IMR-90 (cell line): ENCODE measurements around the gene TEK. TPM values are rescaled to one million over a fixed set of nuclear protein-coding genes. Genes with fewer than 3 reads are reported as not detected.

Experiments
- ATAC-seq: fragments of 200-7000 bp; cut with Tn5 transposase; 2 replicates; pipeline ENCODE4 v1.9.1; 2020; ENCODE audit warnings: low read depth, mild to moderate bottlenecking, moderate library complexity
- BruUV-seq: library from RNA; stranded (reverse); fragments of 400-500 nt; replicated peaks from 2 replicates; lab custom pipeline; 2021; lab: Mats Ljungman, UMichigan
- CTCF ChIA-PET: fragments of 300-600 bp; formaldehyde crosslinking; extraction: SDS; loops from one replicate; lab custom pipeline; 2021; ENCODE audit warnings: antibody characterized with exemption; lab: Yijun Ruan, JAX
- POLR2A ChIA-PET: fragments of 300-600 bp; sonication (Branson Sonifier 250); formaldehyde crosslinking; loops from one replicate; lab custom pipeline; 2022; ENCODE audit warnings: antibody characterized with exemption; ENCODE audit not compliant: unreplicated experiment; lab: Charles Lee
- DNase-seq: peaks from one replicate; pipeline ENCODE4 v3.0.0; 2013
- H2AFZ ChIP-seq: replicated peaks from 2 replicates; pipeline ENCODE3; 2013; ENCODE audit warnings: low read length, mild to moderate bottlenecking; ENCODE audit not compliant: poor library complexity
- H2AK5ac ChIP-seq: 2 replicates; pipeline ENCODE4 v1.6.1; 2013; ENCODE audit warnings: low read depth, low read length, inconsistent platforms
- H2AK9ac ChIP-seq: replicated peaks from 2 replicates; pipeline ENCODE3; 2013; ENCODE audit warnings: mild to moderate bottlenecking, low read depth, low read length, moderate library complexity; ENCODE audit not compliant: poor library complexity
- H2BK120ac ChIP-seq: 2 replicates; pipeline ENCODE4 v1.6.1; 2013; ENCODE audit warnings: low read depth, low read length, inconsistent platforms
- H2BK15ac ChIP-seq: 3 replicates; pipeline ENCODE4 v1.6.1; 2013; ENCODE audit warnings: low read depth, low read length, inconsistent platforms
- H2BK20ac ChIP-seq: 2 replicates; pipeline ENCODE4 v1.6.1; 2013; ENCODE audit warnings: low read depth, mild to moderate bottlenecking, inconsistent platforms, low read length, moderate library complexity
- H2BK5ac ChIP-seq: 2 replicates; pipeline ENCODE4 v1.6.1; 2013; ENCODE audit warnings: mild to moderate bottlenecking, low read depth, low read length, inconsistent platforms; ENCODE audit not compliant: poor library complexity, severe bottlenecking
- H3K14ac ChIP-seq: replicated peaks from 2 replicates; pipeline ENCODE4 v1.6.1; 2013; ENCODE audit warnings: low read depth, low read length, inconsistent platforms
- H3K18ac ChIP-seq: 2 replicates; pipeline ENCODE4 v1.6.1; 2013; ENCODE audit warnings: low read depth, low read length, control low read depth
- H3K23ac ChIP-seq: 2 replicates; pipeline ENCODE4 v1.6.1; 2013; ENCODE audit warnings: low read depth, low read length, inconsistent platforms
- H3K27ac ChIP-seq: 2 replicates; pipeline ENCODE4 v1.5.1; 2013; ENCODE audit warnings: mild to moderate bottlenecking, control low read depth, low read length; ENCODE audit not compliant: insufficient read depth
- H3K27me3 ChIP-seq: 2 replicates; pipeline ENCODE4 v1.6.1; 2013; ENCODE audit warnings: low read length; ENCODE audit not compliant: control insufficient read depth, insufficient read depth
- H3K36me3 ChIP-seq: 2 replicates; pipeline ENCODE4 v1.6.1; 2013; ENCODE audit warnings: low read length, mixed read lengths; ENCODE audit not compliant: control insufficient read depth, insufficient read depth
- H3K4ac ChIP-seq: 2 replicates; pipeline ENCODE4 v1.6.1; 2013; ENCODE audit warnings: low read depth, low read length, inconsistent platforms
- H3K4me1 ChIP-seq: 2 replicates; pipeline ENCODE4 v1.6.1; 2013; ENCODE audit warnings: low read length, mixed read lengths; ENCODE audit not compliant: control insufficient read depth, insufficient read depth
- H3K4me2 ChIP-seq: 2 replicates; pipeline ENCODE4 v1.6.1; 2013; ENCODE audit warnings: low read depth, mild to moderate bottlenecking, control low read depth, low read length, moderate library complexity
- H3K4me3 ChIP-seq: 2 replicates; pipeline ENCODE4 v1.5.1; 2013; ENCODE audit warnings: low read depth, mild to moderate bottlenecking, control low read depth, low read length, moderate library complexity; ENCODE audit not compliant: insufficient read depth
- H3K56ac ChIP-seq: 2 replicates; pipeline ENCODE4 v1.6.1; 2013; ENCODE audit warnings: low read length, inconsistent platforms; ENCODE audit not compliant: insufficient read depth; ENCODE audit errors: extremely low read depth
- H3K79me1 ChIP-seq, 2 experiments: 2 replicates each; pipeline ENCODE4 v1.6.1; 2013; ENCODE audit warnings: low read length in 2 of 2, inconsistent platforms in 1 of 2, low read depth in 1 of 2
- H3K9ac ChIP-seq: 2 replicates; pipeline ENCODE4 v1.6.1; 2013; ENCODE audit warnings: low read depth, low read length, control low read depth
- H3K9me1 ChIP-seq: 2 replicates; pipeline ENCODE4 v1.6.1; 2013; ENCODE audit warnings: low read length, inconsistent platforms; ENCODE audit not compliant: insufficient read depth
- H3K9me3 ChIP-seq: 2 replicates; pipeline ENCODE4 v1.6.1; 2013; ENCODE audit warnings: low read length; ENCODE audit not compliant: control insufficient read depth, insufficient read depth
- H4K20me1 ChIP-seq: 2 replicates; pipeline ENCODE4 v1.6.1; 2013; ENCODE audit warnings: low read length, inconsistent platforms; ENCODE audit not compliant: insufficient read depth
- H4K5ac ChIP-seq: 2 replicates; pipeline ENCODE4 v1.6.1; 2013; ENCODE audit warnings: mild to moderate bottlenecking, low read depth, low read length, control low read depth
- H4K8ac ChIP-seq, 2 experiments: 2 replicates each; pipeline ENCODE4 v1.6.1; 2013; ENCODE audit warnings: low read depth in 2 of 2, low read length in 2 of 2, control low read depth in 1 of 2, inconsistent platforms in 1 of 2
- H4K91ac ChIP-seq: 2 replicates; pipeline ENCODE4 v1.6.1; 2013; ENCODE audit warnings: low read depth, low read length, inconsistent platforms; ENCODE audit not compliant: insufficient read depth
- BHLHE40 ChIP-seq: fragments of 150-350 bp; IDR thresholded peaks from 2 replicates; pipeline ENCODE4 v1.6.1; 2016; ENCODE audit warnings: mild to moderate bottlenecking, low read depth, low read length
- CEBPB ChIP-seq: IDR thresholded peaks from 2 replicates; pipeline ENCODE4 v1.6.1; 2012; ENCODE audit warnings: low read depth, low read length, improper control_type of control experiment
- ELK1 ChIP-seq: fragments of 150-350 bp; IDR thresholded peaks from 2 replicates; pipeline ENCODE4 v1.6.1; 2016; ENCODE audit warnings: low read depth, mild to moderate bottlenecking, low read length, moderate library complexity, borderline replicate concordance
- FOS ChIP-seq: fragments of 150-350 bp; IDR thresholded peaks from 2 replicates; pipeline ENCODE4 v1.6.1; 2016; ENCODE audit warnings: low read depth, low read length
- MAFK ChIP-seq: IDR thresholded peaks from 2 replicates; pipeline ENCODE4 v1.6.1; 2012; ENCODE audit warnings: low read depth, low read length, improper control_type of control experiment
- MAZ ChIP-seq: IDR thresholded peaks from 2 replicates; pipeline ENCODE4 v1.6.1; 2012; ENCODE audit warnings: low read depth, mild to moderate bottlenecking, low read length, improper control_type of control experiment, moderate library complexity, borderline replicate concordance
- MXI1 ChIP-seq: IDR thresholded peaks from 2 replicates; pipeline ENCODE4 v1.6.1; 2012; ENCODE audit warnings: low read depth, mild to moderate bottlenecking, low read length, moderate library complexity, borderline replicate concordance
- NFE2L2 ChIP-seq: fragments of 150-350 bp; IDR thresholded peaks from 2 replicates; pipeline ENCODE4 v1.6.1; 2016; ENCODE audit warnings: low read depth, mild to moderate bottlenecking, low read length
- POLR2A ChIP-seq: IDR thresholded peaks from 2 replicates; pipeline ENCODE4 v1.6.1; 2012; ENCODE audit warnings: mild to moderate bottlenecking, low read depth, low read length
- RAD21 ChIP-seq: IDR thresholded peaks from 2 replicates; pipeline ENCODE4 v1.6.1; 2012; ENCODE audit warnings: low read length, improper control_type of control experiment
- RCOR1 ChIP-seq: IDR thresholded peaks from 2 replicates; pipeline ENCODE4 v1.6.1; 2012; ENCODE audit warnings: mild to moderate bottlenecking, low read length, improper control_type of control experiment; ENCODE audit not compliant: insufficient replicate concordance
- RFX5 ChIP-seq: IDR thresholded peaks from 2 replicates; pipeline ENCODE4 v1.8.0; 2012; ENCODE audit warnings: low read depth, mild to moderate bottlenecking, low read length, moderate library complexity
- SMC3 ChIP-seq: fragments of 150-350 bp; IDR thresholded peaks from 2 replicates; pipeline ENCODE4 v1.6.1; 2016; ENCODE audit warnings: low read depth, mild to moderate bottlenecking, antibody characterized with exemption, low read length, moderate library complexity
- dilution Hi-C: fragments of 300-500 bp; cut with HindIII; formaldehyde crosslinking; loops from one replicate; pipeline ENCODE4 v1.14.3; 2018; ENCODE audit warnings: low sequenced_read_pairs; ENCODE audit not compliant: unreplicated experiment
- in situ Hi-C: fragments of 300-500 bp; cut with MboI; formaldehyde crosslinking; loops from 3 replicates; pipeline ENCODE4 v1.14.3; 2019; ENCODE audit warnings: low sequenced_read_pairs, inconsistent platforms, mixed read lengths
- intact Hi-C: fragments of 100-400 bp; cut with micrococcal nuclease; formaldehyde crosslinking; loops from 2 replicates; pipeline ENCODE4 v1.10.0; 2022
- polyA plus RNA-seq, 3 experiments: library from polyadenylated mRNA; depleted of rRNA; stranded (reverse); fragments of >200 nt; gene quantifications; 2 replicates each; pipeline ENCODE4 v1.2.3, GENCODE V29; 2012; ENCODE audit warnings: low replicate concordance in 1 of 3
- total RNA-seq: library from RNA; depleted of rRNA; stranded (reverse); fragments of >200 nt; gene quantifications from 2 replicates; pipeline ENCODE4 v1.2.3, GENCODE V29; 2012
- TF ChIP-seq, protein P1 (sequence below): fragments of 150-350 bp; IDR thresholded peaks from 2 replicates; pipeline ENCODE4 v1.6.1; 2017; ENCODE audit warnings: mild to moderate bottlenecking, antibody characterized with exemption, low read length, low read depth
- TF ChIP-seq, protein P2 (sequence below): conservative IDR thresholded peaks from 2 replicates; pipeline ENCODE4 v1.5.1; 2012; ENCODE audit warnings: mild to moderate bottlenecking, low read depth, low read length, improper control_type of control experiment

TEK gene
- total and polyA plus RNA-seq, 2 of the 4 experiments (the other 2 are of a cell fraction), result 6.3 to 11.7 TPM

GRCh38 chr9:27154908-27155307 lies 45.9 kb downstream of the TEK start (continued):
- TF ChIP-seq POLR2A, result no peak

GRCh38 chr9:27157097-27157496 lies 48.1 kb downstream of the TEK start:
- Histone ChIP-seq H3K4me1 (peaks cover 4% of the 10 kb centered on the region), H2AK9ac (no peak overlapping the region), H3K9me1 (no peaks in the 10 kb centered on the region), H3K27ac (no peak overlapping the region), H2BK5ac (no peak overlapping the region), H4K5ac (no peak overlapping the region), H4K91ac (no peak overlapping the region), H3K4me2 (no peak overlapping the region), H4K8ac (no peak overlapping the region), H2BK15ac (no peak overlapping the region), H2BK120ac (no peak overlapping the region), H3K36me3 (peaks cover 8% of the 10 kb centered on the region), H3K18ac (no peak overlapping the region), H3K23ac (no peak overlapping the region), H3K4me3 (no peak overlapping the region), H3K9me3 (no peaks in the 10 kb centered on the region), H2BK20ac (no peak overlapping the region), H3K56ac (no peak overlapping the region), H3K9ac (no peak overlapping the region), H2AFZ (no peak overlapping the region), H3K4ac (no peak overlapping the region), H4K20me1 (no peaks in the 10 kb centered on the region), H2AK5ac (no peak overlapping the region), H3K79me1 (peaks cover 0 to 18% of the 10 kb centered on the region in 2 experiments; a peak in 2 of 4 replicates), H3K27me3 (no peaks in the 10 kb centered on the region), H3K14ac (no peak overlapping the region)
- CTCF ChIA-PET, result interaction anchor here (1.0 kb wide), 1 partner anchor 15 kb away, joined by 3 read pairs; no protein-coding TSS in a partner anchor
- POLR2A ChIA-PET, result no interaction called here
- intact Hi-C loops, result no loop called here
- BruUV-seq, result no TSS peak
- in situ Hi-C loops, result no loop called here
- DNase-seq (no peak), ATAC-seq (no peak)
- dilution Hi-C loops, result no loop called here
- no peak for TF ChIP-seq NFE2L2
- TF ChIP-seq SMC3, result no peak
- TF ChIP-seq MXI1, result no peak
- TF ChIP-seq FOS, result no peak
- no peak for TF ChIP-seq MAFK
- no peak for TF ChIP-seq BHLHE40
- no peak for TF ChIP-seq POLR2A
- TF ChIP-seq, protein P1, sequence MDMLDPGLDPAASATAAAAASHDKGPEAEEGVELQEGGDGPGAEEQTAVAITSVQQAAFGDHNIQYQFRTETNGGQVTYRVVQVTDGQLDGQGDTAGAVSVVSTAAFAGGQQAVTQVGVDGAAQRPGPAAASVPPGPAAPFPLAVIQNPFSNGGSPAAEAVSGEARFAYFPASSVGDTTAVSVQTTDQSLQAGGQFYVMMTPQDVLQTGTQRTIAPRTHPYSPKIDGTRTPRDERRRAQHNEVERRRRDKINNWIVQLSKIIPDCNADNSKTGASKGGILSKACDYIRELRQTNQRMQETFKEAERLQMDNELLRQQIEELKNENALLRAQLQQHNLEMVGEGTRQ, result no peak
- no peak for TF ChIP-seq ELK1
- TF ChIP-seq, protein P2, sequence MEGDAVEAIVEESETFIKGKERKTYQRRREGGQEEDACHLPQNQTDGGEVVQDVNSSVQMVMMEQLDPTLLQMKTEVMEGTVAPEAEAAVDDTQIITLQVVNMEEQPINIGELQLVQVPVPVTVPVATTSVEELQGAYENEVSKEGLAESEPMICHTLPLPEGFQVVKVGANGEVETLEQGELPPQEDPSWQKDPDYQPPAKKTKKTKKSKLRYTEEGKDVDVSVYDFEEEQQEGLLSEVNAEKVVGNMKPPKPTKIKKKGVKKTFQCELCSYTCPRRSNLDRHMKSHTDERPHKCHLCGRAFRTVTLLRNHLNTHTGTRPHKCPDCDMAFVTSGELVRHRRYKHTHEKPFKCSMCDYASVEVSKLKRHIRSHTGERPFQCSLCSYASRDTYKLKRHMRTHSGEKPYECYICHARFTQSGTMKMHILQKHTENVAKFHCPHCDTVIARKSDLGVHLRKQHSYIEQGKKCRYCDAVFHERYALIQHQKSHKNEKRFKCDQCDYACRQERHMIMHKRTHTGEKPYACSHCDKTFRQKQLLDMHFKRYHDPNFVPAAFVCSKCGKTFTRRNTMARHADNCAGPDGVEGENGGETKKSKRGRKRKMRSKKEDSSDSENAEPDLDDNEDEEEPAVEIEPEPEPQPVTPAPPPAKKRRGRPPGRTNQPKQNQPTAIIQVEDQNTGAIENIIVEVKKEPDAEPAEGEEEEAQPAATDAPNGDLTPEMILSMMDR, result no peak
- no peak for TF ChIP-seq RCOR1
- no peak for TF ChIP-seq CEBPB
- TF ChIP-seq MAZ, result no peak
- no peak for TF ChIP-seq RAD21
- no peak for TF ChIP-seq RFX5
